ENCODE results near the gene WFDC12. TPM values are rescaled to one million over a fixed set of nuclear protein-coding genes. Genes with fewer than 3 reads are reported as not detected.
A peak's percentile ranks its signal among the peaks of the same experiment; 100 is the strongest.
"Not testable (repeated sequence)": the region's sequence is repeated elsewhere in the genome, so short reads cannot be mapped to it uniquely, and the experiment has no call there.

The WFDC12 gene, protein sequence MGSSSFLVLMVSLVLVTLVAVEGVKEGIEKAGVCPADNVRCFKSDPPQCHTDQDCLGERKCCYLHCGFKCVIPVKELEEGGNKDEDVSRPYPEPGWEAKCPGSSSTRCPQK
- not detected in 2 replicates for total RNA-seq (2014; rRNA removed; shearing (Covaris generic))
- polyA plus RNA-seq (2014; cell fraction: nucleus; rRNA removed), result not detected in 2 replicates

DNA sequence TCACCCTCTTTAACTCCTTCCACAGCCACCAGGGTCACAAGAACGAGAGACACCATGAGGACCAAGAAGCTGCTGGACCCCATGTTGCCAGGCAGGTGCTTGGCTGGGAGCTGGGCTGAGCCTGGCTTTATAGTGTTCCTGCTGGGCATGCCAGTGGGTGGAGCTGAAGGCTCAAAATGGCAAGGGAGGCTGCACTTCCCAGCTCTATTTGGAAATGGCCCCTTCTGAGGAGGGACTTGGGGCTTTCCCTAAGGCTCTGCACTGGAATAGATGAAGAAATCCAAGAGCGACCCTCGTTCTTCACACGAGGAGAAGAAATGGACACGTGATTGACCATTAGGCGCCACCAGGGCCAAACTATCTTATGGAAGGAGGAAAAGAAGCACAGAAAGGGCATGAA is at the start of gene WFDC12:
Gene WFDC12, minus strand, starts transcription at position 101 of the 400 bp plus-strand sequence. Its CDS starts 18 bp downstream, at position 83.
- no peak for DNase-seq (ENCODE audit: extremely low read depth, low read depth)

DNA sequence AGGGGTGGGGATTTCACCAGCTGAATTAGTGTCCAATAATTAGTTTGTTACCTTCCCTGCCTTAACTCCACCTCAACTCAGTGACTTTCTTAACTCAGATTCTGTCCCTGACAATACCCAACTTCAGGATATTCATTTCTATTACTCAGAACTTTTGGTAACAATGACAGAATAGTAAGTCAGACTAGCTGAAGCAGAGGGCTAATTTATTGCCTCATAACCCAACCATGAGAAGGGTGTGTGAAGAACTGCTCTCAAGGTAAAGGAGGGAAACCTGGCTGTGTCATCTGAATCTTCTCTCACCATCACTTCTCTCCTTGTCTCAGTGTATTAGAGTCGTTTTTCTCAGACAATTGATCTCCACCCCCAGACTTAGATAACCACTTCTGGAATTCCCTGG is 49.3 kb upstream of the WFDC12 start:
- DNase-seq (ENCODE audit: extremely low read depth, low read depth), result no peak

DNA sequence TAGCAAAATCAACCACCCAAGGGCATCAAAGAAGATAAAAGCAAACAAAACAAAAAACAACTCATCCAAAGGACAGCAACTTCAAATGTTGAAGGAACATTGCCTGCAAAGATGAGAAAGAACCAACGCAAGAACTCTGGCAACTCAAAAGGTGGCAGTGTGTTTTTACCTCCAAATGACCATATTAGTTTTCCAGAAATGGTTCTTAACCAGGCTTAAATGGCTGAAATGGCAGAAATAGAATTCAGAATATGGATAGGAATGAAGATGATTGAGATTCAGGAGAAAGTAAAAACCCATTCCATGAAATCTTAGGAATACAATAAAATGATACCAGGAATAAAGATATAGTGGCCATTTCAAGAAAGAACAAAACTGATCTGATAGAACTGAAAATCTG is 40.6 kb upstream of the WFDC12 start:
- no peak for DNase-seq (ENCODE audit: extremely low read depth, low read depth)

DNA sequence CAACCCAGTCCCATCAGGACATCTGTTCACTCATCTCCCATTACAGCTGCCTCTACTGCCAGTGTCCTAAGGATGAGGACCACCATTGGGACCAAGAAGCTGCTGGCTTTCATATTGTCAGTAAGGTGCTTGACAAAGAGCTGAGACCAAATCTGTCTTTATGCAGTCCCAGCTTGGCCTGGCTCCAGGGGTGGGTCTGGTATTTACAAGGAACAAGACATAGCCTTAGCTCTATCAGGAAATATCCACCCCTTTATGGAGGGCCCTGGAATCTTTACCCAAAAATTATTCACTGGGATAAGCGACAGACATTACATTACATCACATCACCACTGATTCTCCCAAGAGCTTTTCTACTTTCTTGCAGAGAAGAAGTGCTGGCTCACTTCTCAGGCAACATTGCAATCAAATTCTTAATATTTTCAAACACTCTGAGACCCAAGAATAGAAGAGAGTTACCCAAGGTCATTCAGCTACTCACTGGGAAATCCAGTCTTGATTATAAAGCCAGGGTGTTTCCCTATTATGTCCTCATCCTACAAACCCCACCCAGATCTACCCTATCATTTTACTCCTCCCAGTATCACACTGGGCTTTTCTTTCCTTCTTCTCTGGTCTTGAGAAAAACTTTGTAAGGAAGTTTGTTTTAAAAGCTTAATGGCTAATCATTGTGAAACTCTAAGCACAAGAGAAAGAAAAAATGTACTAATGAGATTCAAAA is 39.0 kb upstream of the WFDC12 start:
- no peak for DNase-seq (ENCODE audit: extremely low read depth, low read depth)

DNA sequence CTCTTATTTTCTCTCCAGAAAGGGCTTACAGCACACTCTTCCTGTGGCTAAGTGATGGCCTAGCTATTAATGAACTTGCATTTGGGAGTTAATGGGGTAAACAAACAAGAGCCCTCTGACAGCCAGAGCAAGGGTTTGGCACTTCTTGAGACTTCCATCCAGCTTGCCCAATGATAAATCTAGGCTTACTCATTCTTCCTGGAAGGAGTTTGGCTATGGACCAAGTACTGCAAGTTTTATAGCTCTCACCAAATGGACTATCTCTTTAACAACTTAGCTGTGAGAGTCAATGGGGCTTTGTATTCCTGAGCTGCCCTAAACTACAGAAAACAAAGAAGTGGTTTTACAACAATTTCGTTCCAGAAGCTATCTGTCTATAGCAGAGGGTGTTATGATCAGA is 33.7 kb upstream of the WFDC12 start:
- DNase-seq (ENCODE audit: extremely low read depth, low read depth), result no peak

DNA sequence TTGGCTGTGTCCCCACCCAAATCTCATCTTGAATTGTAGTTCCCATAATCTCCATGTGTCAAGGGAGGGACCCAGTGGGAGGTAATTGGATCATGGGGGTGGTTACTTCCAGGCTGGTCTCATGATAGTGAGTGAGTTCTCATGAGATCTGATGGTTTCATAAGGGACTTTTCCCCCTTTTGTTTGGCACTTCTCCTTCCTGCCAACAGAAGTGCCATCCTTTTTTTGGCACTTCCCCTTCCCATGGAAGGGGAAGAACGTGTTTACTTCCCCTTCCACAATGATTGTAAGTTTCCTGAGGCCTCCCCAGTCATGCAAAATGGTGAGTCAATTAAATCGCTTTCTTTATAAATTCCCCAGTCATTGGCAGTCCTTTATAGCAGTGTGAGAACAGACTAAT is 32.4 kb upstream of the WFDC12 start:
- DNase-seq (ENCODE audit: extremely low read depth, low read depth), result no peak

DNA sequence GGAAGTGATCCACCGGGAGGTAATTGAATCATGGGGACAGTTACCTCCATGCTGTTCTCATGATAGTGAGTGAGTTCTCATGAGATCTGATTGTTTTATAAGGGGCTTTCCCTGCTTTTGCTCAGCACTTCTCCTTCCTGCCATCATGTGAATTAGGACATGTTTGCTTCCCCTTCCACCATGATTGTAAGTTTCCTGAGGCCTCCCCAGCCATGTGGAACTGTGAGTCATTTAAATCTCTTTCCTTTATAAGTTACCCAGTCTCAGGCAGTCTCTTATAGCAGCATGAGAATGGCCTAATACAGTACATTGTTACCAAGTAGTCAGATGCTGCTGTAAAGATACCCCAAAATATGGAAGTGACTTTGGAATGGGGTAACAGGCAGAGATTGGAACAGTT is 30.5 kb upstream of the WFDC12 start:
- not testable (repeated sequence) for DNase-seq (ENCODE audit: extremely low read depth, low read depth)

DNA sequence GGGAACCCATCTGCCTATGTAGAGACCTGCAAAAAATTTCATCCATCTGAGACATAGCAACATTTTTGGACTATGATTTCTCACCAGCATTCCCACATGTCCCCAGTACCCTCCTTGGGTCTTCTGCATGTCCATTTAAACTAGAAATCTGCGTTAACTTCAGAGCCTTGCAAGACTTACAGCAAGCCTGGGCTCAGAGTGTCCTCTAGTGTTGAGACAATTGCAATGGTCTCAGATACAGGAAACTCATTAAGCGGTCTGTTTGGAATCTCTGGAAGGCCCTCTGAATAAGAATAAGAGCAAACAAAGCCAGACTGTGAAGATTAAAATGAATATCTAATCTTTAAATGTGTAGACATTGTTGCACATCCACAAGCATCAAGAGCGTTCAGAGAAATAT is 29.9 kb upstream of the WFDC12 start:
- DNase-seq (ENCODE audit: extremely low read depth, low read depth), result no peak

DNA sequence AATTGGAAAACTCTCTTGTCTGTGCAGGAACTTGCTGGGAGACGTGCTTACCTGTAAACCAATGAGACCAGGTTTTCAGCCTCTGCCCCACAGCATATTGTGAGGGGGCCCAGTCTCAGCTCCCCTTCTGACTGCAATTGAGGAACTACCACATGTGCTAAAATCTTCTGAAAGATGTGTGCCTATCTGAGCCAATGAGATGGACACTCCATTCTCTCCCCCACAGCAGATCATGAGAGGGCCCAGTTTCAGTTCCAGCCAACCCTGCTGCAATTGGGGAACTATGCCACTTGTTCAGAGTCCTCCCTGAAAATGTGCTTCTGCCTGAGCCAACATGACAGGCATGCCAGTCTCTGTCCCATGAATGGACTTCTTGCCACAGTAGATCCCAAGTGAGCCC is 29.5 kb upstream of the WFDC12 start:
- no peak for DNase-seq (ENCODE audit: extremely low read depth, low read depth)

DNA sequence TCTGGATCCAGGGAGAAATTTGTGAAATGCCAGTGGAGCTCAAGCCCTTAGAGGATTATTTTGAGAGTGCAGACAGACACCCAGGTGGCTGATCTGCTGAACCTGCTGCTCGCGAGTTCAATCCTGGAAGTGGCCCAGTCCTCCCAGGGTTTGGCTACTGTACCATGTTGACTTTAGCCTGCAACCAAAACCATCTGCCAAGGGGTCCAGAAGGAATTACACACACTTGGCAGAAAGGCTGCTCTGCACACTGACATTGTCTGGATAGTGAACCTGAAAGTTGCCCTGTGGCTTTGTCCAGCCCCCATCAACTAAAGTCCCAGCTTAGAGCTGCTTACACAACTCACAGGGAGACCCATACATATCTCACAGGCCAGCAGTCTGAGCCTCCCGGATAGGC is 28.9 kb upstream of the WFDC12 start:
- DNase-seq (ENCODE audit: extremely low read depth, low read depth), result no peak

DNA sequence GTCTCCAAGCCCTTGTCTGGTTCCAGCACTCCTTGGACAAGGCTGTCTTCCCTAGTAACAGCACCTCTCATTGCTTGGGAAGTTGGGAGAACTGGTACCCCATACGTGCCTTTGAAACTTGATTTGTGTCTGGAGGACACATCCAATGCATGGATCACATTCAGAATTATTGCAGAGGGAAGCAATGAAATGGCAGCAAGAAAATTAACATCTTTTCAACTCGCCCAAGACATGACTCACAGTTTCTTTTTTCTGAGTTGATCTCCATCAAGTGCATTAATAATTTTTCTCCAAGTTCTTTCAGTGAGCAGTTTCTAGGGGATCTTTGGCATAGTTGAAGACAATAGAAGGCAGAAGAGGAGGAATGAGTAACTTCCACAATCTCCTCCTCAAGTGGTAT is 28.1 kb upstream of the WFDC12 start:
- no peak for DNase-seq (ENCODE audit: extremely low read depth, low read depth)

DNA sequence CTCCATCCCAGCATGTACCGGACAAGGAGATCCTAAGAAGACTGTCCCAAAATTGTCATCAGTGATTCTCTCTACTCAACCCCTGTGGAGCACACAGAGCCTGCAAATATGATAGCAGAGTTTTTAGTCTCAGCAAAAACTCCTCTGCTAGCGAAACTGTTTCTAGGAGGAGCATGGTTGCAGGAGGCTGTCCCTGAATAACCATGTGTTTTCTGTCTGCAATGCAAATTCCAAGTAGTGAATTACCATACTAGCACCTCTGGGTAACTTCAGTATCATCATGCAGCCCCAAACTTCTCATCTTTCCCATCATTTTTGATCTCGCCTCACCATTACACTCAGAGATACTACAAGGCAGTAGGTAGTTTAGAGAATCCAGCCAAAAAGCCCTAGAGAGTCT is 24.8 kb upstream of the WFDC12 start:
- no peak for DNase-seq (ENCODE audit: extremely low read depth, low read depth)

DNA sequence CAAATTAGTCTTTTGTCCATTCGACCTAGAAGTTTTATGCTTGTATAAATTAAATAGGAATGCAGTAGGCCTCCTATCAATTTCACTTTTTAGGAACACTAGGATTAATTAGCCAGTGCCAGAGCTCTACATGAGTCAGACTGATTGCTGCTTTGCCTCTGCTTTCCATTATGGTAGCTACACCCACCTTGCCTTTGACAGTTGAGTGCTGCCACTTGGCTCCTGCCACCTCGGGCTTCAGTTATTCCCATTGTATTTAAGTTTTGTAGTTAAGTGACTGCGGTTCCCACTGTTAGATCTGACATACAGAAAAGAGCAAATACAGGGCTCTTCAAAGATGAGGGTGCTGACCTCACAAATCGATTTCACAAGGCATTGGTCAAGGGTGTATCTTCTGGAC is 16.6 kb upstream of the WFDC12 start:
- DNase-seq (ENCODE audit: extremely low read depth, low read depth), result no peak

DNA sequence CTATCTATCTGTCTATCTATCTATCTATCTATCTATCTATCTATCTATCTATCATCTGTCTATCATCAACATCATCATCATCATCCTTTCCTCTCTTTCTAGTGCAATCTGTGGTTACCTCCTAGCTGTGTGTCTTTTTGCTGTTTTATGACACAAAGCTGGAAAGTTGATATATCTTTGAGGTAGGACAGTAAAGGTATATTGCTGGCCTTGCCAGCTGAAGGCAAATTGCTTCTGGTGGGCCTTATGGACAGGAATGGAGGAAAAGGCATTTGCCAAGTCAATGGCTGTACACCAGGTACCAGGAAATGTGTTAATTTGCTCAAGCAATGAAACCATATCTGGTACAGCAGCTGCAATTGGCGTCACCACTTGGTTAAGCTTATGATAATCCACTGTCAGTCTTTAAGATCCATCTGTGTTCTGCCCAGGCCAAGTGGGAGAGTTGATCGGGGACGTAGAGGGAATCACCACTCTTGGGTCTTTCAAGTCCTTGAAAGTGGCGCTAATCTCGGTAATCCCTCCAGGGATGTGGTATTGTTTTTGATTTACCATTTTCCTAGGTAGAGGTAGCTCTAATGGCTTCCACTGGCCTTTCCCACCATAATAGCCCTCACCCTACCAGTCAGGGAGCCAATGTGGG is 15.6 kb upstream of the WFDC12 start:
- not testable (repeated sequence) for DNase-seq (ENCODE audit: extremely low read depth, low read depth)

DNA sequence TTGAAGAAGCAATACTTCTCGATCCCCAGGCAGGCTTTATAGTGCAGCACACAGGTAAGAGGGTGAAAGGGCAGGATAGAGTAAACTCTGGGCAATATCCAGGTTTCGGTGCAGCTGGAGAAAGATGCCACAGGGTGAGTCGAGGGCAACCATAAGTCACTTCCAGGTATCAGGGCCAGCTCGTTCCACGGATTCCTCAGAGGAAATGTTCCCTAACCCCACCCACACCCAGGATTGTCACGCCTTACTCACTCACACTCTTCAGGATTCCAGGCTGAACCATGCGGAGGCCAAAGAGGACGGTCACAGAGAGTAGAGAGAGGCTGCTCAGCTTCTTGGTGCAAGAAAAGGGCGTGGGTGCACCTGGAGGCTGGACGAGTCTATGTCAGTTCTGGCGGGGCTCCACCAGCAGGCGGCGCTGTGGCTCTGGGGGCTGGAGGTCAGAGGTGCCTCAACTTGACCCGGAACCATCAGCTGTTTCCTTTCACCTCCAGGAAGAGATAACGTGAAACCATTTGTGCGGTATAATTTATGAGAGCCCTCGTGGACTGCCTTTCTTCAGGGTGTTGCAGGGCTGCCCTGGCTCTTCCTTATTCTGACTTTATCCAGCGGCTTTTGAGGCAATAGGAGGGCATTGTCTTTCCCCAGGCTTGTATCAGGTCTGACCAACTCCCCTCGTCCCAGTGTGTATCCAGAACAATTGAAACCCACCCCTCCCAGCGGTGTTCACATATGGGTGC is 14.5 kb upstream of the WFDC12 start:
- peak; percentile 34 for DNase-seq (ENCODE audit: extremely low read depth, low read depth)

DNA sequence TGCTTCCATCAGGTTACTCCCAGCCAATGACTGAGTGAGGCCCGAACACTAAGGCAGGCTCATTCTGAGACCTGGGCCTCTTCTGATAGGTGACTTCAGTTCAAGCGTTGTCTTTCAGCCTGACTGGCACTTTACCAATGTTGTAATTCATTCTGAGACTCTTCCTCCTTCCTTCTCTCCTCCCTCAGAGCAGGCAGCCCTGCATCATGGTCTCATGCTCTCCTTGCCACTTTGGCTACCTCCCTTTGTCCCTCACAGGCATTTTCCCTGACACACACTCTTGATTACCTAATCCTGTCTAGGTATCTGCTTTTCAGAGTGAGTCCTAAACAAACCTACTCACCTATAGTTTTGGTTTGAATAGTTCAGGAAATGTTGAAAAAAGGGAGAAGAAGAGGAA is 12.6 kb upstream of the WFDC12 start:
- no peak for DNase-seq (ENCODE audit: extremely low read depth, low read depth)

DNA sequence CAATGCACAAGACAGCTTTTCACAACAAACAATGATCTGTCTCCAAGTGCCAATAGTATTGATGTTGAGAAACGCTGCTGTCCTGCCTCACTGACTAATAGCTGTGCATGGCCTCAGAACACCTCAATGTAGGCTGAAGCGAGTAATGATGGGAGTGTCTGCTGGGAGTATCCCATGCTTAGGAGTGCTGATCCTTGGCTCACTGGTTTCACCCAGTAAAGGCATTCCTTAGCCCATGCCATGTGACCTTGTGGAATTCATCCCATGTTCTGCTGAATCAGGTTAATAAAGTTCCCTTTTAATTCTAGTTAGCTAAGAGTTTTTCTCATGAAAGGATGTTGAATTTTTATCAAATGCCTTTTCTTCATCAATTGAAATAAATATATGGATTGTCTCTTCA is 3.8 kb upstream of the WFDC12 start:
- DNase-seq (ENCODE audit: extremely low read depth, low read depth), result no peak

DNA sequence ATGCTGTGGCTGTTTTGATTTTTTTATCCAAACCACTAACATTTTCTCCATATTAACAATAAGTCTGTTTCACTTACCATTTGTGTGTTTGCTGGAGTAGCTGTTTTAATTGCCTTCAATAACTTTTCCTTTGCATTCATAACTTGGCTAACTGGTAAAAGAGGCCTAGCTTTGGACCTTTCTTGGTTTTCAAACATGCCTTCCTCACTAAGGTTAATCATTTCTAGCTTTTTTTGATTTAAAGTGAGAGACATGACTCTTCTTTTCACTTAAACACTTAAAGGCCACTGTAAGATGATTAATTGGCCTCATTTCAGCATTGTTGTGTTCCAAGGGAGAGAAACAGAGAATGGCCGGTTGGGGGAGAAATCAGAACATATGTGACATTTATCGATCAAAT is 2.9 kb downstream of the WFDC12 start:
- no peak for DNase-seq (ENCODE audit: extremely low read depth, low read depth)

DNA sequence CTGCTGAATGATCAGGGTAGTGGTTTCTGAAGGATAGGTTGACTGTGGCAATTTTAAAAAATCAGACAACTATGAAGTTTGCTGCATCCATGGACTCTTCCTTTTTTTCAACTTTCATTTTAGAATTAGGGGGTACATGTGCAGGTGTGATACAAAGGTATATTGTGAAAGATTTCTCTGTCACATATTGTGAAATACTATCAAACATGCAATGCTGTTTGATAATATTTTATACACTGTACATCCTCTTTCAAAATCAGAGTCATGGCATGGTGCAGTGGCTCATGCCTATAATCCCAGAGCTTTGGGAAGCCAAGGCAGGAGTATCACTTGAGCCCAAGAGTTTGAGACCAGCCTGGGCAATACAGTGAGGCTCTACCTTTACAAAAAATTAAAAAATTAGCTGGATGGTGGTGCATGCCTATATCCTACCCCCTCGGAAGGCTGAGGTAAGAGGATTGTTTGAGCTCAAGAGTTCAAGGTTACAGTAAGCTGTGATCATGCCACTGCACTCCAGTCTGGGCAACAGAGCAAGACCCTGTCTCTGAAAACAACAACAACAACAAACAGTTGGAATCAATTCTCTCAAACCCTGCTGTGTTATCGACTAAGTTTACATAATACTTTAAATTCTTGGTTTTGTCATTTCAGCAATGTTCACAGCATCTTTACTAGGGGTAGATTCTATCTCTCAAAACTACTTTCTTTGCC is 4.6 kb downstream of the WFDC12 start:
- no peak for DNase-seq (ENCODE audit: extremely low read depth, low read depth)

DNA sequence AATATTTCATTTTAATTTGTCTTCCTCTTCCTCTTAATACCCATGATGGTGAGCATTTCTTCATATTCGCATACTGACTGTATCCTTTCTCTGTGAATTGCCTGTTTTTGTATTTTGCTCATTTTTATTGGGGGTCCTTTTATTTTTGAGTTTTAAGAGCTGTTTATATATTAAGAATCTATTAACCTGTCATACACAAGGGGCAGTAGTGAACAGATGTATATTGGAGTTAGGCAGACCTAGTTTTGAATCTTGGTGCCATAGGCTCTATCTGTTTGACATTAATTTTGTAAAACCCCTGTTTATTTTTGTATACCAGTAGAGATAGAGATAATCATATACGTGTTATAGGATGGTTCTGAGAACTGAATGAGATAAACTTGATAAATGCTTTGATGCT is 6.2 kb downstream of the WFDC12 start:
- DNase-seq (ENCODE audit: extremely low read depth, low read depth), result no peak

DNA sequence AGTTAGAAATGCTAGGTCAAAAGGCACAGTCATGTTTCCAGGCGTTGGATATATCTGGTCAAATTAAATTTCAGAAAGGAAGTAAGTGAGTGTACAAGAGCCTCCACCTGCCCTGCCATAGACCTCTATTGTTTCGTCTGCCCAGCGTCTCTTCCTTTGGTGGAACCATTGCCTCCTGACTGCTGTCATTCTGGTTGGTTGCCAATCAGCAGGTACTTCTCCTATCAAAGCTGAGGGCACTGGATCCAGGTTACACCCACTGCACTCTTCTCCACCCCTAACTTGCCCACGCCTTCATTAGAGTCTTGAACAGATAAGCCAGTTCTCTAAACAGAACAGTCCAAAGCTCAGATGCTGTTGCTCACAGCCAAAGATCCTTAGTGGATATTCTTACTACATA is 6.7 kb downstream of the WFDC12 start:
- no peak for DNase-seq (ENCODE audit: extremely low read depth, low read depth)
